ENCODE data around the gene FIGNL1. TPM values are rescaled to one million over a fixed set of nuclear protein-coding genes. Genes with fewer than 3 reads are reported as not detected.

FIGNL1 gene
- total and polyA plus RNA-seq, 10 of the 15 experiments (the other 5 are each of a cell fraction or from before 2014, with no cell fraction given), result 11.5 to 37.4 (median 29.0) TPM

DNA sequence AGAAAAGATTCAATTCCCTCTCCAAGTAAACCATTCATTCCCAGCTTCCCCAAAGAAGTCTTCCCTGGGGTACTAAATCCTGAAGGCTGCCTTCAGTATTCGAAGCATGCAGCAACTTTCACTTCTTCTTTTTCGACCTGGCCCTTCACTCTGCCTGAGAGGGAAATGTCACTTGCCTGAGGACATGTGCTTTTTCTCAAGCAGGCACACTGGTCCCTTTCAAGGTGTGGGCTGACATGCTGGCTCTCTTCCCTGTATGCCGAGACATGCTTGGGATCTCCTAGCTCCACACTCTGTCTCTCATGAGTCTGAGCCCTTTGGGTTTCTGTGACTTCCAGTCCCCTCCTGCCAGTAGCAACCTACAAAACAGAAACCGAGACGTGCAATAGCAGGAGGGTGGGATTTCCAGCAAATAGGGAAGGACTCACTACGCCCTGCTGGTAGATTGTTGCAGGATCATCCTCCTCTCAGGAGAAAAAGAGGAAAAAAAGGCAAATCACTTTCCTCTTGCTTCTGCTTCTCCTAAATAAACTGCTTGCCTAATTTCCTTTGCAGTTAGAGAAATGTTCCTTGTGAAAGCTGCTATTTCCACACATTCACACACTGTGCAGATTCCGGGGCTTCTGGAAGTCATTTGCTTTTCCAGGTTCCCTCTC, 33.5 kb downstream of the FIGNL1 start (continued):
- no peak for TF ChIP-seq KAT2A (conservative IDR thresholded peaks at IDR 0.05; ENCODE audit: control insufficient read depth, low read depth, low read length)
- TF ChIP-seq ETV6 (conservative IDR thresholded peaks at IDR 0.05 in 1 of 2, IDR thresholded peaks at IDR 0.05 in 1 of 2; ENCODE audit: borderline replicate concordance in 1 of 2, low read depth in 1 of 2), result no peak
- TF ChIP-seq, protein P1, sequence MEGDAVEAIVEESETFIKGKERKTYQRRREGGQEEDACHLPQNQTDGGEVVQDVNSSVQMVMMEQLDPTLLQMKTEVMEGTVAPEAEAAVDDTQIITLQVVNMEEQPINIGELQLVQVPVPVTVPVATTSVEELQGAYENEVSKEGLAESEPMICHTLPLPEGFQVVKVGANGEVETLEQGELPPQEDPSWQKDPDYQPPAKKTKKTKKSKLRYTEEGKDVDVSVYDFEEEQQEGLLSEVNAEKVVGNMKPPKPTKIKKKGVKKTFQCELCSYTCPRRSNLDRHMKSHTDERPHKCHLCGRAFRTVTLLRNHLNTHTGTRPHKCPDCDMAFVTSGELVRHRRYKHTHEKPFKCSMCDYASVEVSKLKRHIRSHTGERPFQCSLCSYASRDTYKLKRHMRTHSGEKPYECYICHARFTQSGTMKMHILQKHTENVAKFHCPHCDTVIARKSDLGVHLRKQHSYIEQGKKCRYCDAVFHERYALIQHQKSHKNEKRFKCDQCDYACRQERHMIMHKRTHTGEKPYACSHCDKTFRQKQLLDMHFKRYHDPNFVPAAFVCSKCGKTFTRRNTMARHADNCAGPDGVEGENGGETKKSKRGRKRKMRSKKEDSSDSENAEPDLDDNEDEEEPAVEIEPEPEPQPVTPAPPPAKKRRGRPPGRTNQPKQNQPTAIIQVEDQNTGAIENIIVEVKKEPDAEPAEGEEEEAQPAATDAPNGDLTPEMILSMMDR (IDR thresholded peaks at IDR 0.05 in 2 of 3, conservative IDR thresholded peaks at IDR 0.05 in 1 of 3; ENCODE audit: control insufficient read depth in 2 of 3, extremely low read depth in 1 of 3, insufficient read depth in 1 of 3, low read depth in 3 of 3, low read length in 3 of 3), result no peak
- peak; percentile 30; the same call in 1 of the 2 replicates for TF ChIP-seq ATF7 (IDR thresholded peaks at IDR 0.05; ENCODE audit: low read depth)
- TF ChIP-seq, protein P2, sequence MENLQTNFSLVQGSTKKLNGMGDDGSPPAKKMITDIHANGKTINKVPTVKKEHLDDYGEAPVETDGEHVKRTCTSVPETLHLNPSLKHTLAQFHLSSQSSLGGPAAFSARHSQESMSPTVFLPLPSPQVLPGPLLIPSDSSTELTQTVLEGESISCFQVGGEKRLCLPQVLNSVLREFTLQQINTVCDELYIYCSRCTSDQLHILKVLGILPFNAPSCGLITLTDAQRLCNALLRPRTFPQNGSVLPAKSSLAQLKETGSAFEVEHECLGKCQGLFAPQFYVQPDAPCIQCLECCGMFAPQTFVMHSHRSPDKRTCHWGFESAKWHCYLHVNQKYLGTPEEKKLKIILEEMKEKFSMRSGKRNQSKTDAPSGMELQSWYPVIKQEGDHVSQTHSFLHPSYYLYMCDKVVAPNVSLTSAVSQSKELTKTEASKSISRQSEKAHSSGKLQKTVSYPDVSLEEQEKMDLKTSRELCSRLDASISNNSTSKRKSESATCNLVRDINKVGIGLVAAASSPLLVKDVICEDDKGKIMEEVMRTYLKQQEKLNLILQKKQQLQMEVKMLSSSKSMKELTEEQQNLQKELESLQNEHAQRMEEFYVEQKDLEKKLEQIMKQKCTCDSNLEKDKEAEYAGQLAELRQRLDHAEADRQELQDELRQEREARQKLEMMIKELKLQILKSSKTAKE (IDR thresholded peaks at IDR 0.05; ENCODE audit: low read depth, poor library complexity, severe bottlenecking), result peak; percentile 54
- TF ChIP-seq, protein P3, sequence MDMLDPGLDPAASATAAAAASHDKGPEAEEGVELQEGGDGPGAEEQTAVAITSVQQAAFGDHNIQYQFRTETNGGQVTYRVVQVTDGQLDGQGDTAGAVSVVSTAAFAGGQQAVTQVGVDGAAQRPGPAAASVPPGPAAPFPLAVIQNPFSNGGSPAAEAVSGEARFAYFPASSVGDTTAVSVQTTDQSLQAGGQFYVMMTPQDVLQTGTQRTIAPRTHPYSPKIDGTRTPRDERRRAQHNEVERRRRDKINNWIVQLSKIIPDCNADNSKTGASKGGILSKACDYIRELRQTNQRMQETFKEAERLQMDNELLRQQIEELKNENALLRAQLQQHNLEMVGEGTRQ (IDR thresholded peaks at IDR 0.05; ENCODE audit: borderline replicate concordance, low read depth, low read length), result no peak
- TF ChIP-seq, protein P4, sequence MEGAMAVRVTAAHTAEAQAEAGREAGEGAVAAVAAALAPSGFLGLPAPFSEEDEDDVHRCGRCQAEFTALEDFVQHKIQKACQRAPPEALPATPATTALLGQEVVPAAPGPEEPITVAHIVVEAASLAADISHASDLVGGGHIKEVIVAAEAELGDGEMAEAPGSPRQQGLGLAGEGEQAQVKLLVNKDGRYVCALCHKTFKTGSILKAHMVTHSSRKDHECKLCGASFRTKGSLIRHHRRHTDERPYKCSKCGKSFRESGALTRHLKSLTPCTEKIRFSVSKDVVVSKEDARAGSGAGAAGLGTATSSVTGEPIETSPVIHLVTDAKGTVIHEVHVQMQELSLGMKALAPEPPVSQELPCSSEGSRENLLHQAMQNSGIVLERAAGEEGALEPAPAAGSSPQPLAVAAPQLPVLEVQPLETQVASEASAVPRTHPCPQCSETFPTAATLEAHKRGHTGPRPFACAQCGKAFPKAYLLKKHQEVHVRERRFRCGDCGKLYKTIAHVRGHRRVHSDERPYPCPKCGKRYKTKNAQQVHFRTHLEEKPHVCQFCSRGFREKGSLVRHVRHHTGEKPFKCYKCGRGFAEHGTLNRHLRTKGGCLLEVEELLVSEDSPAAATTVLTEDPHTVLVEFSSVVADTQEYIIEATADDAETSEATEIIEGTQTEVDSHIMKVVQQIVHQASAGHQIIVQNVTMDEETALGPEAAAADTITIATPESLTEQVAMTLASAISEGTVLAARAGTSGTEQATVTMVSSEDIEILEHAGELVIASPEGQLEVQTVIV (IDR thresholded peaks at IDR 0.05; ENCODE audit: borderline replicate concordance, partially characterized antibody), result no peak
- peak in 1 of 2 experiments; percentile 67; a peak in 1 of 4 replicates for TF ChIP-seq EP300 (IDR thresholded peaks at IDR 0.05; ENCODE audit: borderline replicate concordance in 1 of 2, control insufficient read depth in 1 of 2, low read depth in 2 of 2, low read length in 2 of 2)
- TF ChIP-seq, protein P5, sequence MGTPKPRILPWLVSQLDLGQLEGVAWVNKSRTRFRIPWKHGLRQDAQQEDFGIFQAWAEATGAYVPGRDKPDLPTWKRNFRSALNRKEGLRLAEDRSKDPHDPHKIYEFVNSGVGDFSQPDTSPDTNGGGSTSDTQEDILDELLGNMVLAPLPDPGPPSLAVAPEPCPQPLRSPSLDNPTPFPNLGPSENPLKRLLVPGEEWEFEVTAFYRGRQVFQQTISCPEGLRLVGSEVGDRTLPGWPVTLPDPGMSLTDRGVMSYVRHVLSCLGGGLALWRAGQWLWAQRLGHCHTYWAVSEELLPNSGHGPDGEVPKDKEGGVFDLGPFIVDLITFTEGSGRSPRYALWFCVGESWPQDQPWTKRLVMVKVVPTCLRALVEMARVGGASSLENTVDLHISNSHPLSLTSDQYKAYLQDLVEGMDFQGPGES (IDR thresholded peaks at IDR 0.05), result no peak
- TF ChIP-seq CHD2 (IDR thresholded peaks at IDR 0.05; ENCODE audit: borderline replicate concordance, low read depth, low read length), result 0 out of 2 replicates have a peak, but pooled peaks have one; percentile 44
- TF ChIP-seq IKZF2 (IDR thresholded peaks at IDR 0.05), result peak; percentile 99
- no peak for TF ChIP-seq BRCA1 (IDR thresholded peaks at IDR 0.05; ENCODE audit: low read depth, low read length)
- TF ChIP-seq ZNF207 (IDR thresholded peaks at IDR 0.05; ENCODE audit: borderline replicate concordance), result no peak
- no peak; the same call in 1 of the 2 replicates for TF ChIP-seq BACH1 (IDR thresholded peaks at IDR 0.05; ENCODE audit: borderline replicate concordance)
- no peak for TF ChIP-seq SUZ12 (IDR thresholded peaks at IDR 0.05; ENCODE audit: unreplicated experiment)
- TF ChIP-seq NR2F1 (conservative IDR thresholded peaks at IDR 0.05), result no peak
- no peak for TF ChIP-seq ZNF384 (IDR thresholded peaks at IDR 0.05; ENCODE audit: borderline replicate concordance, low read depth, low read length)
- no peak for TF ChIP-seq CEBPB (IDR thresholded peaks at IDR 0.05; ENCODE audit: borderline replicate concordance in 1 of 2, low read depth in 2 of 2, low read length in 2 of 2)
- 0 out of 2 replicates have a peak, but pooled peaks have one; percentile 21 for TF ChIP-seq BCL11A (IDR thresholded peaks at IDR 0.05; ENCODE audit: low read depth, low read length)
